HEK293 (cell line): ENCODE results near the gene CYP4F2.

ENCODE experiments used
- TCF7L2 ChIP-seq: IDR thresholded peaks from 2 replicates; pipeline ENCODE4 v1.6.1; 2011; ENCODE audit warnings: low read depth, mild to moderate bottlenecking, inconsistent platforms, low read length, moderate library complexity, borderline replicate concordance
- ZNF768 ChIP-seq: fragments of 450-650 bp; formaldehyde crosslinking; IDR thresholded peaks from 2 replicates; pipeline ENCODE4 v1.5.1; 2018; ENCODE audit warnings: missing biosample characterization, mild to moderate bottlenecking, missing genetic modification characterization
- TF ChIP-seq, protein P1 (sequence below): fragments of 450-650 bp; formaldehyde crosslinking; IDR thresholded peaks from 2 replicates; pipeline ENCODE4 v1.5.1; 2016; ENCODE audit warnings: missing biosample characterization, missing genetic modification characterization

DNA sequence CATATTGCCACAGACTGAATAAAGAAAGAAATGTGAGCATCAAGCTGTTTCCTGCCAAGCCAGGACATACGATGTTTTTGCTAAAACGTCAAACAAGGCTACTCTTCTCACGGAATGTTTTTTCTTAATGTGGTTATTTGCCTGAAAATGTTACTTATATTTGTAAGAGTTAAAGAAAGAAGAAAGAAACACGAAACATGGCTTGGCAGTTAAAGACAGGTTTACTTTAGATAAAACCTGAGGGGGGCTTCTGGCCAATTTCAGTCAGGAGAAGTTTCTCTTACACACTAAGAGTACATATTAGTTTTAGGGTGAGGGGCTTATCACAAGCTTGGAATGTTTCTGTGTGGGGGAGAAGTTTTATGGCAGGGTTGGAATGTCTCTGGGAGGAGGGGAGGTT, 46.5 kb upstream of the CYP4F2 start:
- TF ChIP-seq, protein P1, sequence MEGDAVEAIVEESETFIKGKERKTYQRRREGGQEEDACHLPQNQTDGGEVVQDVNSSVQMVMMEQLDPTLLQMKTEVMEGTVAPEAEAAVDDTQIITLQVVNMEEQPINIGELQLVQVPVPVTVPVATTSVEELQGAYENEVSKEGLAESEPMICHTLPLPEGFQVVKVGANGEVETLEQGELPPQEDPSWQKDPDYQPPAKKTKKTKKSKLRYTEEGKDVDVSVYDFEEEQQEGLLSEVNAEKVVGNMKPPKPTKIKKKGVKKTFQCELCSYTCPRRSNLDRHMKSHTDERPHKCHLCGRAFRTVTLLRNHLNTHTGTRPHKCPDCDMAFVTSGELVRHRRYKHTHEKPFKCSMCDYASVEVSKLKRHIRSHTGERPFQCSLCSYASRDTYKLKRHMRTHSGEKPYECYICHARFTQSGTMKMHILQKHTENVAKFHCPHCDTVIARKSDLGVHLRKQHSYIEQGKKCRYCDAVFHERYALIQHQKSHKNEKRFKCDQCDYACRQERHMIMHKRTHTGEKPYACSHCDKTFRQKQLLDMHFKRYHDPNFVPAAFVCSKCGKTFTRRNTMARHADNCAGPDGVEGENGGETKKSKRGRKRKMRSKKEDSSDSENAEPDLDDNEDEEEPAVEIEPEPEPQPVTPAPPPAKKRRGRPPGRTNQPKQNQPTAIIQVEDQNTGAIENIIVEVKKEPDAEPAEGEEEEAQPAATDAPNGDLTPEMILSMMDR (tag by site-specific recombination), result no peak
- TF ChIP-seq ZNF768 (no peak), TCF7L2 (no peak)
